SHP77 (cell line): ENCODE results near the gene KRTAP27-1.

Experiments
- DNase-seq, 2 experiments: peaks; one replicate each; lab custom pipeline; 2025; lab: John Stamatoyannopoulos, UW

KRTAP27-1 gene

DNA sequence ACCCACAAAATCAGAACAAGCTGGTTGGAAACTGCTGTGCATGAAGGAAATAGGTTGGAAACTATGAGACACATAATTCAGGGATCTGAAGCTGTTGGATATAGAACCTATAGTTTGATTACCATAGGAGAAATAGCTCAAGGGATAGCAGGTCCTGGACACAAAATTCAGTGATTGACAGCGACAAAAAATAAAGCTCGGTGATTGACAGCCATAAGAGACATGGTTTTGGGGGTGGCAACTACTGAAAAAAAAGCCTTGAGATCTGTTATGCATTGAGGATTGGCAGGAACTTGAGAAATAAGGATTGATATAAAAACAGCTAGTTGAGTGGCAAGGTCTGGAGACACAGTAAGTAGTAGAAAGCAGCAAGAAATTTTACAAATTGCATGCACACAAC, 48.3 kb downstream of the KRTAP27-1 start, which contains the start of gene KRTAP25-1:
KRTAP25-1 (minus strand) TSS at position 300 of the 400 bp plus-strand sequence; CDS start at position 276, 24 bp downstream.
- DNase-seq, result no peak
